Measurements from ENCODE around the gene TMEM217.

TMEM217 gene

GRCh38 chr6:37287519-37288157, 29.7 kb upstream of the TMEM217 start:
- no peak for TF ChIP-seq CTCF (IDR thresholded peaks at IDR 0.05; ENCODE audit: control insufficient read depth, extremely low read depth, insufficient read depth)
- DNase-seq (ENCODE audit: low read depth), result no peak
- no peak overlapping the region for H3K4me3 ChIP-seq (ENCODE audit: low read depth, low read length)

- no peak for TF ChIP-seq CTCF (IDR thresholded peaks at IDR 0.05; ENCODE audit: control insufficient read depth, extremely low read depth, insufficient read depth)
- H3K4me3 ChIP-seq (ENCODE audit: low read depth, low read length), result no peak overlapping the region
- no peak for DNase-seq (ENCODE audit: low read depth)
These were observed 27.9 kb upstream of the TMEM217 start for GRCh38 chr6:37285861-37286311.

- H3K4me3 ChIP-seq (ENCODE audit: low read depth, low read length), result no peak overlapping the region
- no peak for TF ChIP-seq CTCF (IDR thresholded peaks at IDR 0.05; ENCODE audit: control insufficient read depth, extremely low read depth, insufficient read depth)
- no peak for DNase-seq (ENCODE audit: low read depth)
These were observed 26.8 kb upstream of the TMEM217 start for GRCh38 chr6:37284781-37285180.

GRCh38 chr6:37283671-37284151, 25.8 kb upstream of the TMEM217 start:
- TF ChIP-seq CTCF (IDR thresholded peaks at IDR 0.05; ENCODE audit: control insufficient read depth, extremely low read depth, insufficient read depth), result no peak
- DNase-seq (ENCODE audit: low read depth), result no peak
- H3K4me3 ChIP-seq (ENCODE audit: low read depth, low read length), result no peak overlapping the region

GRCh38 chr6:37283268-37283667, 25.3 kb upstream of the TMEM217 start:
- no peak overlapping the region for H3K4me3 ChIP-seq (ENCODE audit: low read depth, low read length)
- no peak for TF ChIP-seq CTCF (IDR thresholded peaks at IDR 0.05; ENCODE audit: control insufficient read depth, extremely low read depth, insufficient read depth)
- no peak for DNase-seq (ENCODE audit: low read depth)

GRCh38 chr6:37282371-37282770, 24.4 kb upstream of the TMEM217 start:
- no peak for DNase-seq (ENCODE audit: low read depth)
- H3K4me3 ChIP-seq (ENCODE audit: low read depth, low read length), result no peak overlapping the region
- no peak for TF ChIP-seq CTCF (IDR thresholded peaks at IDR 0.05; ENCODE audit: control insufficient read depth, extremely low read depth, insufficient read depth)

Data from LNCaP clone FGC (cell line).